Panc1 (cell line): Measurements from ENCODE around the gene SUPV3L1.
"Not testable (repeated sequence)": the region's sequence is repeated elsewhere in the genome, so short reads cannot be mapped to it uniquely, and the experiment has no call there.

Experiments
- POLR2AphosphoS5 ChIP-seq: IDR thresholded peaks from 2 replicates; pipeline ENCODE4 v1.6.1; 2012; ENCODE audit warnings: mild to moderate bottlenecking, low read depth, low read length, moderate library complexity
- SIN3A ChIP-seq: IDR thresholded peaks from 2 replicates; pipeline ENCODE4 v1.6.1; 2012; ENCODE audit warnings: low read depth, mild to moderate bottlenecking, low read length, moderate library complexity, borderline replicate concordance; ENCODE audit not compliant: insufficient read depth
- TF ChIP-seq, protein P1 (sequence below): fragments of 450-650 bp; IDR thresholded peaks from 2 replicates; pipeline ENCODE4 v1.5.1; 2017; ENCODE audit warnings: mild to moderate bottlenecking
- TF ChIP-seq, protein P2 (sequence below), 2 experiments: IDR thresholded peaks; 2 replicates each; pipeline ENCODE4 v1.6.1; 2011 to 2012; ENCODE audit warnings: low read depth in 2 of 2, control low read depth in 1 of 2, low read length in 1 of 2, mild to moderate bottlenecking in 1 of 2, moderate library complexity in 1 of 2; ENCODE audit not compliant: insufficient read depth in 1 of 2

DNA sequence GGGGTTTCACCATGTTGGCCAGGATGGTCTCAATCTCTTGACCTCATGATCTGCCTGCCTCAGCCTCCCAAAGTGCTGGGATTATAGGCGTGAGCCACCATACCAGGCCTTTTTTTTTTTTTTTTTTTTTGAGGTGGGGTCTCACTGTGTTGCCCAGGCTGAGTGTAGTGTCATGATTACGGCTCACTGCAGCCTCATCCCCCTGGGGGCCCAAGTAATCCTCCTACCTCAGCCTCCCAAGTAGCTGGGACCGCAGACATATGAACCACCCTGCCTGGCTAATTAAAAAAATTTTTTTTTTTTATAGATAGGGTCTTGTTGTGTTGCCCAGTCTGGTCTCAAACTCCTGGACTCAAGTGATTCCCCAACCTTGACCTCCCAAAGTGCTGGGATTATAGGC lies 38.0 kb upstream of the SUPV3L1 start:
- TF ChIP-seq, protein P1, sequence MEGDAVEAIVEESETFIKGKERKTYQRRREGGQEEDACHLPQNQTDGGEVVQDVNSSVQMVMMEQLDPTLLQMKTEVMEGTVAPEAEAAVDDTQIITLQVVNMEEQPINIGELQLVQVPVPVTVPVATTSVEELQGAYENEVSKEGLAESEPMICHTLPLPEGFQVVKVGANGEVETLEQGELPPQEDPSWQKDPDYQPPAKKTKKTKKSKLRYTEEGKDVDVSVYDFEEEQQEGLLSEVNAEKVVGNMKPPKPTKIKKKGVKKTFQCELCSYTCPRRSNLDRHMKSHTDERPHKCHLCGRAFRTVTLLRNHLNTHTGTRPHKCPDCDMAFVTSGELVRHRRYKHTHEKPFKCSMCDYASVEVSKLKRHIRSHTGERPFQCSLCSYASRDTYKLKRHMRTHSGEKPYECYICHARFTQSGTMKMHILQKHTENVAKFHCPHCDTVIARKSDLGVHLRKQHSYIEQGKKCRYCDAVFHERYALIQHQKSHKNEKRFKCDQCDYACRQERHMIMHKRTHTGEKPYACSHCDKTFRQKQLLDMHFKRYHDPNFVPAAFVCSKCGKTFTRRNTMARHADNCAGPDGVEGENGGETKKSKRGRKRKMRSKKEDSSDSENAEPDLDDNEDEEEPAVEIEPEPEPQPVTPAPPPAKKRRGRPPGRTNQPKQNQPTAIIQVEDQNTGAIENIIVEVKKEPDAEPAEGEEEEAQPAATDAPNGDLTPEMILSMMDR: not testable (repeated sequence)
- not testable (repeated sequence) for TF ChIP-seq POLR2AphosphoS5, SIN3A
- TF ChIP-seq, protein P2, sequence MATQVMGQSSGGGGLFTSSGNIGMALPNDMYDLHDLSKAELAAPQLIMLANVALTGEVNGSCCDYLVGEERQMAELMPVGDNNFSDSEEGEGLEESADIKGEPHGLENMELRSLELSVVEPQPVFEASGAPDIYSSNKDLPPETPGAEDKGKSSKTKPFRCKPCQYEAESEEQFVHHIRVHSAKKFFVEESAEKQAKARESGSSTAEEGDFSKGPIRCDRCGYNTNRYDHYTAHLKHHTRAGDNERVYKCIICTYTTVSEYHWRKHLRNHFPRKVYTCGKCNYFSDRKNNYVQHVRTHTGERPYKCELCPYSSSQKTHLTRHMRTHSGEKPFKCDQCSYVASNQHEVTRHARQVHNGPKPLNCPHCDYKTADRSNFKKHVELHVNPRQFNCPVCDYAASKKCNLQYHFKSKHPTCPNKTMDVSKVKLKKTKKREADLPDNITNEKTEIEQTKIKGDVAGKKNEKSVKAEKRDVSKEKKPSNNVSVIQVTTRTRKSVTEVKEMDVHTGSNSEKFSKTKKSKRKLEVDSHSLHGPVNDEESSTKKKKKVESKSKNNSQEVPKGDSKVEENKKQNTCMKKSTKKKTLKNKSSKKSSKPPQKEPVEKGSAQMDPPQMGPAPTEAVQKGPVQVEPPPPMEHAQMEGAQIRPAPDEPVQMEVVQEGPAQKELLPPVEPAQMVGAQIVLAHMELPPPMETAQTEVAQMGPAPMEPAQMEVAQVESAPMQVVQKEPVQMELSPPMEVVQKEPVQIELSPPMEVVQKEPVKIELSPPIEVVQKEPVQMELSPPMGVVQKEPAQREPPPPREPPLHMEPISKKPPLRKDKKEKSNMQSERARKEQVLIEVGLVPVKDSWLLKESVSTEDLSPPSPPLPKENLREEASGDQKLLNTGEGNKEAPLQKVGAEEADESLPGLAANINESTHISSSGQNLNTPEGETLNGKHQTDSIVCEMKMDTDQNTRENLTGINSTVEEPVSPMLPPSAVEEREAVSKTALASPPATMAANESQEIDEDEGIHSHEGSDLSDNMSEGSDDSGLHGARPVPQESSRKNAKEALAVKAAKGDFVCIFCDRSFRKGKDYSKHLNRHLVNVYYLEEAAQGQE (IDR thresholded peaks at IDR 0.05; ENCODE audit: insufficient read depth in 1 of 2, low read depth in 2 of 2, low read length in 1 of 2): not testable (repeated sequence)
